GM19467 (cell line): ENCODE data around the gene RTN4RL1.

Experiments
- ATAC-seq: cut with Tn5 transposase; IDR thresholded peaks from one replicate; pipeline ENCODE4 v1.9.1; 2021; ENCODE audit warnings: mild to moderate bottlenecking, moderate library complexity; ENCODE audit not compliant: unreplicated experiment

RTN4RL1 gene

DNA sequence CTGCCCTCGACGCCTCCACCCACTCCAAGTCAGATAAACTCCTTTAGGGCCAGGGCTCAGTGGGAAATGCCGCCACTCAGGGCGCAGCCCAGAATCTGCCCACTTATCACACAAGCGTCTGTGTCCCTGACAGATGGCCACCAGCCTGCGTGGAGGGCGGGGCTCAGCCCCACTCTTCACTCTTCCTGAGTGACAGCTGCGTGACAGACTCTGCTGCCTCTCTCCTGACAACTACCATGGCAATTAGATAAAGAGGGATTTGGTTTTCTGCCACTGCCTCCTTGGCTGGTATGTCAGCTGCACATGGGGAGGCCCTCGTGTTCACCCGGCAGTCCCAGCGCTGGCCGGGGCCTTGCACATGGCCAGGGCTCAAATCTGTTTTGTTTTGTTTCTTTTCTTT, 96.2 kb downstream of the RTN4RL1 start:
- no peak for ATAC-seq

DNA sequence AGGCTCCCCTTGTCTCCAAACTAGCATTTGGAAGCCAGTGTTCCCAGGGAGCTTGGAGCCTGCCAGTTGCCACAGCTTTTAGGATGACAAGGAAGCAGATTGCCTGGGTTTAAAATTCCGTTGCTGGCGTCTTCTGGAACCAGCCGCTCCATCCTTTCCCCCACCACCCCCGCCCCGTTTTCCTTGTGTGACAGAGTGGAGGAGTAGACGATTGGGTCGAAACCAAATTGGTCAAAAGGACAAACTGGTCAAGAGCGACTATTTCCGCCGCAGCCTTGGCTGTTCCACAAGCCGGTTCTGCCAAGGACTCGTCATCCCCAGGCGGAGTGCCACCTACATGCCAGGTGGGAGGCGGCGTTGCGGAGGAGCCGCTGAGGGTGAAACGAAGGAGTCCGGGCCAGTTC, 104.2 kb downstream of the RTN4RL1 start:
- ATAC-seq, result no peak

DNA sequence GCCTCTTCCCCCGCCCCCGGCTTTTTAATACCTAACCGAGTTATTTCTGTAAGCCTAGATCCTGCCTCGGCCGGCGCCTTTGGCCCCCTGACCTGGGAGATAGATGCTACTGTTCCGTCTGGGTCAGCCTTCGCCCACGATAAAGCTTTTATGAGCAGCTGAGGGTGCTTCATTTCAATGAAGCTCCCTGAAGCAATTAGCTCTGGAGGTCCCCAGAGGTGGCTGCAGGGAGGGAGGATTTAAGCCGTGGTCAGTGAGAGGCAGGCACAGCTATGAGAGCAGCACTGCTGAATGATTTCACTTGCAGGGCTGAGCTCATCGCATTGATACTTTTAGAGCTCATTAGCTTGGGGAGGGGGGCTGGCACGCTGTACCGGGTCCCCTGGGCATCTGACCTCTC, 105.9 kb downstream of the RTN4RL1 start:
- no peak for ATAC-seq

DNA sequence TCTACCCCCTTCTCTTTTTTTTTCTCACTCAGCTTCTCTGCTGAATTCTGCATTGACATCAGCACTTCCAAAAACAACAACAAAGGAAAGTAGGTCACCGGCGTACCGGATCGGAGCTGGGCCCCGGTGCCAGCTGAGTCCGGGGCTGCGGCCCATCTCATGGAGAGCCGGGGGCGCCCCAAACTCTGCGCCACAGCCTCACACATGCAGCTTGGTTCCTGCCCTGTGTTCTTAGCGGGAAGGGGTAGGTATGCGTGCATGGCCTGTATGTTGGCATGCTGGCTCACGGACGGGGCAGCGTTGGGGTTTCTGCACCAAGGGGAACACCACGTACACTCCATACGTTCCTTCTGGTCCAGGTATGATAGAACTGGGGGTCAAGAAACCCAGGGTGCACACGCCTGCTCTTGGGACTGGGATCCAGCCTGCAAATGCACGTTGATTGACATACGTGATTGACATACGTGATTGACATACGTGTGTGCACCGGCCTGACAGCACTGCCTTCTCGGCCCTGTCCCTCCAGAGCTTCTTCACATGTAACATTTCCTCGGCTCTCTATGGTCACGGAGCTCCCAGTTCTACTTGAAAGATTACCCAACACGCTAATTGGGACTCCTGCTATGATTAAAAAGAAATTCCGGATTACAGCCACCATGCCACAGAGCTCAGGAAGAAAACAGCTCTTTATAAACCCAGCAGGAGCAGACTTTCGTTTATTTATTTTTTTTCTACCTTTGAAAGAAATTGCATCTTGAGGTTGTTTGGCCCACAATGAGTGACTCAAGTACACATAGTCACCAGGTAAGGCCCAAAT, 106.6 kb downstream of the RTN4RL1 start:
- ATAC-seq, result no peak

DNA sequence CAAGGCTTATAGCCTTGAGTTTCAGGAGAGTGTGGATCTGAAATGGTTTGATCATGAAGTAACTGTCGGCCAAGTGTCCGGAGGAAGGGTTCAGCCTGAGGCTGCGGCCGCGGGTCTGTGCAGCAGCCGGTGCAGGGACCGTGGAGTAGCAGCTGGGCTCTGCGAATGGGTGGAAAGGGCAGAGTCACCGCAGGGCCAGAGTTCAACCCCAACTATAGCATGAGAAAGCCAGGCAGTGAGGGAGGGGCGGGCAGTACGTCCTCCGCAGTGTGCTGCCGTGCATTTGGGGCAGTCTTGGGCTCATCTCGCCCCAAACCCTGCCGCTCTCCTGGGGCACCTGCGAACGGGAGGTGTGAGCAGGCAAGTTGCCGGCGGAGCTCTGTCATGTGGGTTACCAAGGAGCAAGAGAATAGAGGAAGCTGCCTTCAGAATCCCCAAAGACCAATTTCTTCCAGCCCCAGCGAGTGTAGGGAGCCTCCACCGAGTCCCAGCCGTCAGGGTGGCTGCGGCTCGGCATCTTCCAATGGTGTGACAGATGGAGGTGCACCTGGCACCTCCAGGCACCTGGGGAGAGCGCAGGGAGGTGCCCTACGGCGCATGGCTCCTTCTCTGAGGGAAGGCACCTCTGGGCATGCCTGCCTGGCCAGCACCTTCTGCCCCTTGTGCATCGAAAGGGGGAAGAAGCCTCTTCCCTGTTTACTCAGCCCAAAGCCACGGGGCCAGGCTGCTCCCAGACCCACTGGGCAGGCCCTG, 108.0 kb downstream of the RTN4RL1 start:
- ATAC-seq, result no peak

DNA sequence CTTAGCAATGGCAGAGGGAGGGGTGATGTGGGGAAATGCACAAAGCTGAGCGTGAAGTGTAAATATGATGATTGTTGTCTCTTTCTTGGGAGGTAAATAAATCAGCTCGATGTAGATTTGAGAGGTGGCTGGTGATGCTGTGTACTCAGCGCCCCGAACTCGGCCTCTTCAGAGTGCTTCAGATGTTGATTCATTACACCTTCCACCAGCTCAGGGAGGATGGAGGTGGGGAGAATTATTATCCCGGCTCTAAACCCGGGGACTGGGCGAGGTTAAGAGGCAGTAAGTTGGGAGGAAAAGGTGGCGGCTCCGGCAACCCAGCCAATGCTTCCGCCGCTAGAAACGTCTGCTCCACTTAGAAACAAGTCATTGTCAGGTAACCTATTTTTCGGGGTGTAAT, 108.8 kb downstream of the RTN4RL1 start:
- no peak for ATAC-seq

DNA sequence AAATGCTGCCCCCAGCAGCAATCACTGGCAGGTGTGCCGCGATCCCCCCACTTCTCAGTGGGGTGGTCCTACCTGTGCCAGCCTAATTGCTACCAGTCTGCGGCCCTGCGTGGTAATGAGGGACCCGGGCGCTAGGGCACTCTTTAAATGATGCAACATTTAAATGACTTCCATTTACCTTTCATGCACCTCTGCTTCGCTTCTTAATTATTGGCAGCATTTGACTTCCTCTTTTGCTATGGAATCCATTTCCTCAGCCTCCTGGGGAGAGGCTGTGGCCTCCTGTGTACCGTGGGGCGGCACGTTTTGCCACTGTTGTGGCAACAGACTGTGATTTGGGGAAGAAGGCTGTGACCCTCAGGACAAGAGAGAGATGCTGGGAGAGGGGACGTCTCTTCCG, 109.2 kb downstream of the RTN4RL1 start:
- ATAC-seq, result no peak

DNA sequence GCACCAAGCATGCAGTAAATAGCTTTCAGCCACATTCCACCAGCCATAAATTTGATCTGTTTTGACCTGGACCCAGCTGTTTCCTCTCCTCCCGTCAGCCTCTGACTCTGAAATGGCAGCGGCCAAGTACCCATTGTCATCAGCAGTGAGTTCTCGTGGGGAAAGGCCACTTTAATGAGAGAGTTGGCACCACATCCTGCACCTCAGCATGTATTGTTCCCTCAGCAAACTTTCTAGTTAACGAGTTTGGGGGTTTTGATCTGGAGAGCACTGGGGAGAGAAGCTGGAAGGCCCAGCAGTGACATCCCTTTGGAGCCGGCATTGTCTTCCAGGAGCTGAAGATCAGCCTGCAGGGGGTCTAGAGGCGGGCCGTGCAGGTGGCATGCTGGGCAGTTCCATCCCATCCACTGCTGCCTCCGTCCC, 110.5 kb downstream of the RTN4RL1 start:
- no peak for ATAC-seq

DNA sequence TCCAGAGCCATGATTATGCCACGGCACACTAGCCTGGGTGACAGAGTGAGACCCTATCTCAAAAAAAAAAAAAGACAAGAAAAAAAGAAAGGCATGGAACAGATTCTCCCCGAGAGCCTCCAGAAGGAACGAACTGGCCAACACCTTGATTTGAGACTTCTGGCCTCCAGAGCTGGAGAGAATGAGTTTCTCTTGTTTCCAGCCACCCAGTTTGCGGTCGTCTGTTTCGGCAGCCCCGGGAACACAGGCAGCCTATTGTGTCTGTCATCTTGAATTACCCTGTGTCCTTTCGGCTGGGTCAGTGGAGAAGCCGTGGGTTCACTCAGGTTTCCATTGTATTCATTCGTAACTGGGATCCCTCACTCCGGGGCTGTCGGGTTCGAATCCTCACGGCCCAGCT, 111.4 kb downstream of the RTN4RL1 start:
- no peak for ATAC-seq

DNA sequence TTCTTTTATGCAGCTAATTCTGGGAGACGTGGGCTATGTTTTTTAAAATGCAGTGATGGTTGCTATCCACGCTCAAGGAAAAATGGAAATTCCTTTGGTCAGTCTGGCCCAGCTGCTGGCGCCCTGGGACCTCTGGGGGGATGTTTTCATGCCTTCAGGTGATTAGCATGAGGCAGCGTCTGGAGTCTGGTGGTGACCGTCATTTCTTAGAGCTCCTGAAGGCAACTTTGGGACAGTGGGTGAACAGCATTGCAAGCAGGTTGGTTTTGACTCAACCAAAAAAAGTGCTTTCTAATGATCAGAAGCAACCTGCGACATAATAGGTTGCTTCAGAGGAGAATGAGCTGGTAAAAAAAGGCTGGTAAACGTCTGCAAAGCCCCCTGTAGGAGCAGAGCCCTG, 113.0 kb downstream of the RTN4RL1 start:
- no peak for ATAC-seq

DNA sequence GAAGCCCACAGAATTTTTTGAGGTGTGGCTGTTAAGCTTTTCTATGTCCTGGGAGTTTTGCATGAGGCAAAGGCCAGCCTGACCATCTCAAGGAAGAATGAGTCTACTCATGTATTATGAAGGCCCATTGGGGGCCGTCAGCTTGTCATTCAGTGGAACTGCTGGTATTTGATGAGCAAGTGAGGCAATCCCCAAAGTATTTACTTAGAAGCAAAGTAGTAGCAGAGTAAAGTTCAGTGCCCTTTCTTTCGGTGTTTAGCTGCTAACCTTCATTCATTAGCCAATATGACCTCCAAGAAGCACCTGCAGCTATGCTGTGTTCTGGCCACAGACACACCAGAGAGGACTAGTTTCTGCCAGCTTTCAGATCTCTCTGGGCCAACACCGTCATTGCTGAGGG, 115.1 kb downstream of the RTN4RL1 start:
- no peak for ATAC-seq

DNA sequence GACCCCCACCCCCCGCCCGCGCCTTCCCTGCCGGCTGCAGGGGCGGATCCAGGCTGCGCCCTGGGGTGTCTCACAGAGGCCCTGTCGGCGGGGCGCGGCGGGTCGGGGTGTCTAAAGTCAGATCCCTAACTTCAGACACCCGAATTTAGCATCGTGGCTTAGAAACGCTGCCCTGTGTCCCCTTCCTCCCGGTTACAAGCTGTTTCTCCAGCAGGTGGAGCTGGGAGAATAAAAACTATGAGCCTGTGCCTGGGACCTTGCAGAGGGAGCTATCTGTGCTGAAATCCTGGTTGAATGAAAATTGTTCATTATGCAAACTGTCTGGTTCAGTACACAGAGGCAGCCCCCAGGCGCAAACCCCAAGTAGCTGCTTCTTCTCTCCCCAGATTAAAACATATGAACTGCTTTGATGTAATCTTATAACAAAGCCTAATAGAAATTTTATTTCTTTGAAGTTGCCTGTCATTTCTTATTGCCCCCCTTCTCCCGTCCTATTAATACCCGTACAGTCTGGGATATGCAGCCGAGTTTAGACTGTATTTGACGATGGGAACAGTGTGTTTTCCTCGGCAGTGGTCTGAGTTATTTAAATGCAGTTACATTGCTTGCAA, 116.3 kb downstream of the RTN4RL1 start:
- no peak for ATAC-seq

DNA sequence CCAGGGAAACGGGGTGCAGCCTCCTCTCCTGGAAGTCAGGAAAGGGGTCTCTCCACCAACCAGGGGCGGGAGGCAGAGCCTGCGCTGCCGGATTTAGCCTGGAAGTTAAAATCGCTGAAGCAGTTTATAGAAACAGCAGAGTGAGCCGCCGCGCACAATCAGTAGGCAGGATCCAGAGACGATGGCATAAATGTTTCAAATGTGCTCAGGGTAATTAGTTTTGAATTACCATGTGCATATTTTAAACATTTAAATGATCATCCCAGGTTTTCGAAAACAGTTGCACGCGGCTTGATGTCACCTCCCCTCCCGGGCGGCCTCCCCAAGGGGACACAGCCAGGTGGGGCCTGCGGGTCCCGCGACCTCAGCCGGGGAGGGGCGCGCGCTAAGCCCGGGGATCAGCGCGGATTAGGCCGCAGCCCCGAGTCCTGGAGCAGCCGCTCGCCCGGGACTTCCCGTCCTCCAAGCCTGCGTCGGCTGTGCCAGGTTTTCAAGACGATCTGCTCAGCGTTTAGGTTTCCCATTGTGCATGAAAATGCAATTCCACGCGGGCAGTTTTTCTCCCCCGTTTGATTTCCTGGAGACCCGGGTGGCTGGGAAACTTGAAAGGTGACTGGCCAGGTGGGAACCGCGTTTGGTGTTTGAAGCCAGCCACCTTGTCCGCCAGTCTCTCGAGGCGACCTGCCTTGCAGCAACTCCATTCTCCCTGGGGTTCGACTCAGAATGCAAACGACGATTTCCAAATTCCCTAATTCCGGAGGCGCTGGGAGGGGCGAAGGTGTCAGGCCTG, 117.0 kb downstream of the RTN4RL1 start:
- no peak for ATAC-seq

DNA sequence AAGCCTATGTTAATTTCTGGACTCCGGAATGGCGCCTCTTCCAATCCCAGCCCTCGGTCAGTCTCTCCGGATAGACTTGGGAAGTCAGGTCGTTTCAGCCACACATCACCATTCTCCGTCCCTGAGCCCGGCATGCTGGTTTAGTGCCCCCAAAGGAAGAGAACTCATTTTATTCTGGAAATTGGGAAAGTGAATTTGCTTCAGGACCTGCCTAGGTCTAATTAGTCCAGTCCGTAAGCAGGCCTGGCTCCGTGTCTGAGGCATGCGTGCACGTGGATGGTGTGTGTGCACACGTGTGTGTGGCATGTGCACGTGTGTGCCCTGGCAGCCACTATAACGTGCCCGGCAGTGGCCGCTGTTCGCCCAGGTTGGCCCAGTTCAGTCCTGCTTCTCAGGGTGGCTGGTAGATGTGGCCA, 117.9 kb downstream of the RTN4RL1 start:
- ATAC-seq, result no peak

DNA sequence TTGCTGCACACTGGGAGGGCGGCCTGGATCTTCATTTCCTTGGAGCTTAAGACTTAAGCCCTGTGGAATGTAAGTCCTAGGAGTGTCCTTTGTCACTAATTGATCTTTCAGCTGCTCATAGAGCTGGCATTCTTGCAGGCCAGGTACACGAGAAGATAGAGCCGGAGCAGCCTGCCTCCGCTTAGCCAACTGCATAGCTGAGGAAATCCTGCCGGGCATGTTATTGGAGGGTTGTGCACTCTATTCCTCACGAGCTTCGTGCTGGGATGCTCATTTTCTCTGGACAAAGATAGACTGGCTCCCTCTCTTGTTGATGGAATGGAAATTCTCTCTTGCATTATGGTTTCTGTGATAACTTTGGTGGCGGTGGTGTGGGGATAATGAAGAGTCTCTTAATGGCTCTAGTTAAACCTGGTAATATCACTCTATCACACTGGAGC, 118.5 kb downstream of the RTN4RL1 start:
- ATAC-seq, result no peak

DNA sequence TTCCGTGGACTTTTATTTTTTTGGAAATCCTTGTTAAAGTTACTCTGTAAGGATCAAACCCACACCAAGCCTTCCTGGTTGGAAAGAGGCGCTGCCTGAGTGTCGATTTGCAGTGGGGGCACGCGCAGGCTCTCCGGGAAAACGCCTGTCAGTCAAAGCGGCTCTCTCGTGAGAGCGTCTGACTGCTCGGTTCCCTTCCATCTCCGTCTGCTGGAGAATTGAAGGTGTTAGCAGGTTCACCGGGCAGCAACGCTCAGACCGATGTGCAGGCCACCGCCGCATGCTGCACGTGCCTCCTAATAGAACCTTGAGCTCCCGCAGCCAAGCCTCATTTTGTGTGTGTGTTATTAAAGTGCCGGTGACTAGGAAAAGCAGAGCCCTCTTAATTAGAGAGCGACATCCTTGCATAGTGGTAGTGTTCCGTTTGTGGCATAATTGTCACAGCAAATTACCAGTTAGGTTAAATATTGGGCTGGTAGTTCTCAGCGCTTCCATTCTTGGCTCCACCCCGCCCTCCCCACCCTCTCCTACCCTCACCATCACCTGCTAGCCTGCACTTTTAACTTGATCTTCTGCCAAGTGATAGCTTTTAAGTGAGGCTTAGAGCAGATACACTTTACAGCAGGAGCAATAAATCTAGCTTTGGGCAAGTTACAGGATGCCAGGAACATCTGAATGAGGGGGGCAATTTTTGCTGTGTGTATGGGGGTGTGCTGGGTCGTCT, 119.8 kb downstream of the RTN4RL1 start:
- no peak for ATAC-seq

DNA sequence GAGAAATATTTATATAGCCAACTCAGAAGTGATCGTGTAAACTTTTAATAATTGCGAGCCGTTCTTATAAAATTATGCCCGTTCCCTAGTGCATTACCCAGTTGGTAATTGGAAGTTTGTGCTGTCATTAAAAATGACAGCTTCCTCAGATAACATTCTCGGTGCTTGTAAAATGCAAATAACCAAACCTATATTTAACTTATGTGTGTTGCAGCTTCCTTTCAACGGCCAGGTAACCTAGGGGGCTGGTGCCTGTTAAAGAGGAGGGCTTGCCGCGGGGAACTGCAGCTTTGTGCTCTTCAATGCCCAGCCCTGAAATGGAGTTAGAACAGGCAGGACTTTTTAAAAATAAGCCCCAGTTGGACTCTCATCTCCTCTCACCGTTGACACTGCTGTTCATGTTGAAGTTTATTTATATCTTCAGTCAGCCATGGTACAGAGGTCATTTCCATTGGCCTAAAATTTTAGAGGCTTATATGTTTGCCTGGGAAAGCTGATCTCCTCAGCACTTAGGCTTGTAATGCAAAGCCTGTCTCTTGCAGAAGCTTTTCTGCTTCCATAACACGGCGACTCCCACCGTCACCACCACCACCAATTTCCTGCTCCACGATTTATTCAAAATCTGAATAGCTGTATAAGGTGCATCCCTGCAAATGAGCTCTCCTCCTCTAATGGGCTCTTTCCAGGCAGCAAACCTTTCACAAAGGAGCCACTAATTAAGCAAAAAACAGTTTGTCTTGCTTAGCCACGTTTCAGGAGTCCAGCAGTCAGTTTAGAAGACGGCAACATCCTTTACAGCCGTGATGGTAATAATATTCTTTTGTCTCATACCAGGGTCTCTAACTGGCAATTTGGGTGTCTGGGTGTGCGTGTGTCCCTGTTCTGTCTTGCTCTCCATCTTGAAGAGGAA, 120.6 kb downstream of the RTN4RL1 start:
- ATAC-seq, result no peak

DNA sequence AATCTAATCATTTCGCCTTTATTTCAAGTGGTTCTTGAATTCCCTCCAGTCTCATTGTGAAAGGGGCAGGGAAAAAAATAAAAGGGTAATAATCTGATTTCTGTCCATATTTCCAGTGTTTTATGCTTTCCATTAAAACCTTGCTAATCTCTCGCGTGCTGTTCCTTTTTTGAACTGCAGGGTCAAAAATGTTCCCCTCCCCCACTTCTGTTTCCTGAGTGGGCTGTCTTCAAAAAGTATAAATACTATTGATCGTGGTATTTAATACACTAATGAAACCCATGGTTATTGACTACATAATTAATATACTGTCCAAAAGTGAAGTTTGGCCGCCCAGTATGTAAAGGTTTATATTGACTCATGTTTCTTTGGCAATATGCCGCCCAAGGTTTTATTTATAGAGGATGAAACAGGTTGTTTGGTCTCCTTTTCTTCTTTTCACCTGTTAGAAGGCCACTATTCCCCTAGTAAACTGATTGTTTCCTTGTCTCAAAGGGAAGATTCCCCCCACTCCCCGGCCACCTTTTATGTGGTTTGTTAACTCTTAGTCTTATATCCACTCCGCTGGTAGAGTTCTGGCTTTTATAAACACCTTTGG, 125.6 kb downstream of the RTN4RL1 start:
- ATAC-seq, result no peak

DNA sequence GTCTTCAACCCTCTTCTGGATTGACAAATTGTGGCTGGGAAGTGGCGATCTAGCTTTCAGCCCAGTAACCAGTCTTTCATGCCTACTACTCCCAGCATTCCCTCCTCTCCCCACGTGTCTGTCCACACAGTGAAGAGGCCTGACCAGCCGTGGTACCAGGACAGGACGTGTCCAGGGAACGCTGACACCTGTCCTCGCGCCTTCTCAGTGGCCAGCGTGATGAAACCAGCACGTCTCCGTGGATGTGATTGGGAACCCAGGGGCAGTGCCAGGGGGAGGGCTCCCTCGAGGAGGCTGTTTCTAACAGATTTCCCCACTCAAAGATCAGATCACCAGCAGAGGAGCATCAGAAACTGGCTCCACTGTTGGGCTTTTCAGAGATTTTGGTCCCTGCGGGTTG, 126.3 kb downstream of the RTN4RL1 start:
- ATAC-seq, result no peak
